Activated CD4-positive, CD25-positive, alpha-beta regulatory T cell treated with anti-CD3 and anti-CD28 coated beads, Interleukin-2, amount 50 U/mL, for 24 hours (primary cell): ENCODE measurements around the gene GNG13.
"Not testable (repeated sequence)": the region's sequence is repeated elsewhere in the genome, so short reads cannot be mapped to it uniquely, and the experiment has no call there.

Source experiments
- ATAC-seq, 2 donors: fragments of 150-1000 bp; cut with Tn5 transposase; one replicate each; pipeline ENCODE4 v1.10.0; 2021; ENCODE audit warnings: mild to moderate bottlenecking in 1 of 2, moderate library complexity in 1 of 2

GNG13 gene

DNA sequence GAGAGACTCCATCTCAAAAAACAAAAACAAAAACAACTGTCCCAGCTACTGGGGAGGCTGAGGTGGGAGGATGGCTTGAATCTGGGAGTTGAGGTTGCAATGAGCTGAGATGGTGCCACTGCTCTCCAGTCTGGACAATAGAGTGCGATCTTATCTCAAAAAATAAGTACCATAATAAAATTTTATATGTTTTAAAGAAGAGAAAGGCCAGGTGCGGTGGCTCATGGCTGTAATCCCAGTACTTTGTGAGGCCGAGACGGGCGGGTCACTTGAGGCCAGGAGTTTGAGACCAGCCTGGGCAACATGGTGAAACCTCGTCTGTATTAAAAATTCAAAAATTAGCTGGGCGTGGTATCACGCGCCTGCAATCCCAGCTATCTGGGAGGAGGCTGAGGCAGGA, 23.7 kb downstream of the GNG13 start:
- ATAC-seq, result no peak

DNA sequence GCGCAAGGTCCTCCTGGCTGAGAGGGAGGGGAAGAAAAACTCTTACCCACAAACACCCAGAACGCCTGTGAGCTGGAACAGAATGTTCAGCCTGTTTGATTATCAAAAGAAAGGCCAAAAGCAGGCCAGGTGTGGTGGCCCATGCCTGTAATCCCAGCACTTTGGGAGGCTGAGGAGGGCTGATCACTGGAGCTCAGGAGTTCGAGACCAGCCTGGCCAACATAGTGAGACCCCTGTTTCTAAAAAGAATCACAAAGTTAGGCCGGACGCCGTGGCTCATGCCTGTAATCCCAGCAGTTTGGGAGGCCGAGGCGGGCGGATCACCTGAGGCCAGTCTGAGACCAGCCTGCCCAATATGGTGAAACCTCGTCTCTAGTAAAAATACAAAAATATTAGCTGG, 24.2 kb downstream of the GNG13 start:
- ATAC-seq, result not testable (repeated sequence)

DNA sequence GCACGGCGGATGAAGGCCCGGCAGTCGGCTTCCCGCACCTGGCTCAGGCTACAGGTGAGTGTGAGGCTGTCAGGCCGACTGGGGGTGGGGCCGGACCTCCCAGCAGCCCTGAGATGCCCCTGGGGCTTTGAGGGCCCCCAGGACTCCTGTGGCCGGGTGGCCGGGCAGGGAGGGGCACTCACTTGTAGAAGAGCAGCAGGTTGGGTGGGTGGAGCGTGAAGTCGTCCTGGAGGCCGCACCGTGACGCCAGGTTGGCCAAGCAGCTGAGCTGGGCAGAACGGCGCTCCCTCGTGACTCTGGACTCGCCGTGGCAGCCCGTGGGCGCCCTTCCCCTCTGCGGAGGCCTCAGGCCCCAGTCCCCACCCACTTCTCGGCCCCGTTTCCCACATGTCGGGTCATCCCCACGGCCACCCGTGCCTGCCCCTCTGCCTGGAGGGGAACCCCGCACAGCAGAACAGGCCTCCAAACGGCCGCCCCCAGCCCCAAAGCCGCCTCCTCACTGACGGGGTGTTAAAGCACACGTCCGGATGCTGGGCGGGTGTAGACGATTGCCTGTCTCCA, 25.2 kb downstream of the GNG13 start:
- ATAC-seq, result no peak

- no peak for ATAC-seq
Measured at GRCh38 chr16:774086-775001, 26.2 kb downstream of the GNG13 start.

GRCh38 chr16:772959-773358, 27.6 kb downstream of the GNG13 start:
- no peak for ATAC-seq

- ATAC-seq, result no peak
Measured at GRCh38 chr16:770411-770810, 30.1 kb downstream of the GNG13 start.

DNA sequence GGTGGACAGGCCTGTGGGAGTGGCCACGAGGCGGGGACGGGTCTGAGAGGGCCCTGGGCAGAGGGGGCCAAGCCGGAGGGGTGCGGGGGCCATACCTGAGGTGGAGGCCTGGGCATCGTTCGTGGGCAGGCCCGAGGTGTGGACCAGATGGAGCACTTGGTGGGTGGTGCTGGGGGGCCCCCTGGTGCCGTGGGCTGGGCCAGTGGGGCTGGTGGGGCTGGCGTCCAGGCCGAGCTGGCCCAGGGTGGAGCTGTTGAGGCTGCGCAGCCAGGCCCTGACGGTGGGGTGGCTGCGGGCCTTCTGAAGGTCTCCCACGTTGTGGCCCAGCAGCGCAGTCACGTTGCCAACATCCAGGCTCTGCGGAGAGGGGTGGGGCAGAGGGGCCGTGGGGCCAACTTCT, 30.6 kb downstream of the GNG13 start:
- ATAC-seq, result no peak

- no peak for ATAC-seq
Measured at GRCh38 chr16:769184-769784, 31.2 kb downstream of the GNG13 start.

- no peak for ATAC-seq
Measured at GRCh38 chr16:768428-768827, 32.1 kb downstream of the GNG13 start.

GRCh38 chr16:767743-768235, 32.7 kb downstream of the GNG13 start:
- no peak for ATAC-seq

GRCh38 chr16:766820-767640, 33.5 kb downstream of the GNG13 start:
- ATAC-seq, result no peak

- no peak for ATAC-seq
Measured at GRCh38 chr16:766008-766819, 34.3 kb downstream of the GNG13 start.

DNA sequence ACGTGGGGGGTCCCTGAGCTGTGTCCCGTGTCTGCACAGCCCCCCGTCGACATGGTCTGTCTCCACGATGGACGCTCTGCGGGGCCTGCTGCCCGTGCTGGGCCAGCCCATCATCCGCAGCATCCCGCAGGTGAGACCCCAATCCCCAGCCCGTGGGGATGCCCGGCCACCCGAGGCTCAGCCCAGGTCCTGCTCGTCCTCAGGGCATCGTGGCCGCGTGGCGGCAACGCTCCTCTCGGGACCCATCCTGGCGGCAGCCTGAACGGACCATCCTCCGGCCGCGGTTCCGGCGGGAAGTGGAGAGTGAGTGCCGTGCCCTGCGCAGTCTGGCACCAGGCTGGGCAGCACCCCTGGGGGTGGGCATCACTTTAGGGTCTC, 35.1 kb downstream of the GNG13 start:
- no peak for ATAC-seq

GRCh38 chr16:764848-765487, 35.6 kb downstream of the GNG13 start:
- no peak for ATAC-seq

DNA sequence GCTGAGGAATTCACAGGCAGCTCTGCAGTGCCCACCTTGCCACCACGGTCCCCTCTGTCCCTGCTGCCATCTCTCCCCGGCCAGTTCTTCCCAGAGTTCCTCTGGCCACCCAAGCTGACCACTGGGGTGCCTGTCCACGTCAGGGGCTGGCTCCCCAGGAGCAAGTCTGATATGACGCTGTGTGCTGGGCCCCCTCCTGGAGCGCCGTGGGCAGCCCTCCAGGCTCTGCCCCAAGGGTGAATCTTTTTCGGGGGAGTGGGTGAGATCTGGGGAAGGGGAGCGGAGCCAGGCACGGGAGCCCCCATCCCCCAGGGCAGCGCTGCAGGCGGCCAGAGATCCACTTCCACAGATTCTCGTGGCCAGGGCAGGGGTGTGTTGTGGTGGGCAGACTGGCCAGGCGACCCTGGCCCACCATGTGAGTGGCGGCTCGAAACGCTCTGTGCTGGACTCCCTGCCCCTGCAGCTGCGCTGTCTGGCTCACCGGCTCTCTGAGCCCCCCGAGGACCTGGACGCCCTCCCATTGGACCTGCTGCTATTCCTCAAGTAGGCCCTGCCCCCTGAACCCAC, 36.3 kb downstream of the GNG13 start:
- no peak for ATAC-seq

DNA sequence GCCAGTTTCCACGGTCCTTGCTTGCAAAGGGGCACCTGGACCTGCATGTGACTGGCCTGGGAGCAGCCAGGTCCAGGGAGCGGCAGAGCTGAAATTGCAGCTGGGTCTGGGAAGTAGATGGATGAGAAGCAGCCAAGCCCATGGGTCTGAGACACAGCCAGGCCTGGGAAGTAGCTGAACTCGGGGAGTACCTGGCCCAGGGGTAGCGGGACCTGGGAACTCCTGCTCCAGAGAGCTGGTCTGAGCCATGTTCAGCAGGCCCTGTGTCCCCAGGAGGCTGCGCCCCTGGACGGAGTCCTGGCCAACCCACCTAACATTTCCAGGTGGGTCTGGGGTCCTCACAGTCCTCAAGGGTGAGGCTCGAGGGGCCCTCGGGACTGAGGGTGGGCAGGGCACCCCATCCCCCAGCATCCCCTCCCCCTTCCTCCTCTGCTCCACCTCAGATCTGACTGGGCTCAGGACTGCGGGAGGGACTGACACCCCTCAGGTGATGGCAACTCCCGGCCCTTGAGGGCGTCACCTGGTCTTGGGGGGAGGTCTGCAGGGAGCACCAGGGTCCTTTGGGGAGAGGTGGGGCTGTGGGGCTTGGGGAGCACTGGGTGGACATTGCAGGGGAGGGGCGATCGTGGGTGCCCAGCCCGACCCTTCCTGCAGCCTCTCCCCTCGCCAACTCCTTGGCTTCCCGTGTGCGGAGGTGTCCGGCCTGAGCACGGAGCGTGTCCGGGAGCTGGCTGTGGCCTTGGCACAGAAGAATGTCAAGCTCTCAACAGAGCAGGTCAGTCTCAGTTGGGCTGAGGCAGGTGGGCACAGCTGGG, 37.0 kb downstream of the GNG13 start:
- ATAC-seq, result no peak

DNA sequence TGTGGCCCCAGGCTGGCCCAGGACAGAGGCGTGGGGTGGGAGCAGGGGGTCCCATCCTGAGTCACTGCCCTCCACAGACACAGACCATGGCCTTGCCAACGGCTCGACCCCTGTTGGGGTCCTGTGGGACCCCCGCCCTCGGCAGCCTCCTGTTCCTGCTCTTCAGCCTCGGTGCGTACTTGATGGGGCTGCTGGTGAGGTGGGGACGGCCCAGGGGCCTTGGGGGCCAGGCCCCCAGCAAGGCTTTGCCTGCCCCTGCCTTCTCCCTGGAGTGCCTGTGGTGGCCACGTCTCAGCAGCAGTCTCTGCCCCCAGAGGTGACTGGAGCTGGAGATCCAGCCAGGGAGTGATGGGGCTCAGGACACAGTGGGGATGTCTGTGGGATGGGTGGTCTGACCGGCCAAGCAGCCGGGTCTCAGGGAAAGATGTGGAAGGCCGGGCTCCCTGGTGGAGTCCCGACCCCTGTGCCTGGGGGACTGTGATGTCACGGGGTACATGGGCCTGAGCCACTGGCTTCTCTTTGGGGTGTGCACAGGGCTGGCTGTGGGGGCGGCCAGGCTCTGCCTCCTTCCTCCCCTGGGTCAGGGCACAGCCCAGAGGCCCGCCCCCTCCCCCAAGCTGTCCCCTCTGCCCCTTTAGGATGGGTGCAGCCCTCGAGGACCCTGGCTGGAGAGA, 37.8 kb downstream of the GNG13 start:
- ATAC-seq, result no peak

GRCh38 chr16:761625-762513, 38.7 kb downstream of the GNG13 start:
- no peak for ATAC-seq
